Fibroblast of the aortic adventitia (primary cell): Measurements from ENCODE around the gene COPE. TPM values are rescaled to one million over a fixed set of nuclear protein-coding genes. Genes with fewer than 3 reads are reported as not detected.

Experiments used
- DNase-seq: peaks from one replicate; pipeline ENCODE4 v3.0.0-alpha.2; 2010; ENCODE audit warnings: low read depth
- H3K4me3 ChIP-seq: 2 replicates; pipeline ENCODE4 v1.5.1; 2011; ENCODE audit warnings: low read depth, mild to moderate bottlenecking, control low read depth, low read length, moderate library complexity
- CTCF ChIP-seq: IDR thresholded peaks from 2 replicates; pipeline ENCODE4 v1.5.1; 2011; ENCODE audit warnings: mild to moderate bottlenecking, low read length, control low read depth, inconsistent platforms; ENCODE audit not compliant: insufficient read depth
- total RNA-seq: library from RNA; depleted of rRNA; stranded (reverse); fragments of >200 nt; gene quantifications from 2 replicates; pipeline ENCODE4 v1.2.3, GENCODE V29; 2012; ENCODE audit warnings: low replicate concordance

The COPE gene
- total RNA-seq, 1 donor, result 172 TPM

- TF ChIP-seq CTCF, result no peak
- no peak overlapping the region for H3K4me3 ChIP-seq
- DNase-seq, result no peak
Measured at GRCh38 chr19:18910010-18910409, 9.2 kb downstream of the COPE start.

GRCh38 chr19:18908917-18909619, 10.1 kb downstream of the COPE start:
- H3K4me3 ChIP-seq, result no peak overlapping the region
- TF ChIP-seq CTCF, result no peak
- DNase-seq, result no peak

GRCh38 chr19:18906605-18907519, 12.3 kb downstream of the COPE start:
- H3K4me3 ChIP-seq, result no peak overlapping the region
- DNase-seq, result no peak
- TF ChIP-seq CTCF, result no peak

GRCh38 chr19:18905513-18906236, 13.5 kb downstream of the COPE start:
- no peak overlapping the region for H3K4me3 ChIP-seq
- no peak for DNase-seq
- no peak for TF ChIP-seq CTCF

- no peak for DNase-seq
- H3K4me3 ChIP-seq, result no peak overlapping the region
- no peak for TF ChIP-seq CTCF
Measured at GRCh38 chr19:18905058-18905456, 14.1 kb downstream of the COPE start.

GRCh38 chr19:18904334-18905057, 14.7 kb downstream of the COPE start:
- no peak for TF ChIP-seq CTCF
- no peak for DNase-seq

More at GRCh38 chr19:18904334-18905057, 14.7 kb downstream of the COPE start:
- H3K4me3 ChIP-seq, result no peak overlapping the region
